ENCODE results near the gene ZNF280D.
A peak's percentile ranks its signal among the peaks of the same experiment; 100 is the strongest.

Gene ZNF280D

DNA sequence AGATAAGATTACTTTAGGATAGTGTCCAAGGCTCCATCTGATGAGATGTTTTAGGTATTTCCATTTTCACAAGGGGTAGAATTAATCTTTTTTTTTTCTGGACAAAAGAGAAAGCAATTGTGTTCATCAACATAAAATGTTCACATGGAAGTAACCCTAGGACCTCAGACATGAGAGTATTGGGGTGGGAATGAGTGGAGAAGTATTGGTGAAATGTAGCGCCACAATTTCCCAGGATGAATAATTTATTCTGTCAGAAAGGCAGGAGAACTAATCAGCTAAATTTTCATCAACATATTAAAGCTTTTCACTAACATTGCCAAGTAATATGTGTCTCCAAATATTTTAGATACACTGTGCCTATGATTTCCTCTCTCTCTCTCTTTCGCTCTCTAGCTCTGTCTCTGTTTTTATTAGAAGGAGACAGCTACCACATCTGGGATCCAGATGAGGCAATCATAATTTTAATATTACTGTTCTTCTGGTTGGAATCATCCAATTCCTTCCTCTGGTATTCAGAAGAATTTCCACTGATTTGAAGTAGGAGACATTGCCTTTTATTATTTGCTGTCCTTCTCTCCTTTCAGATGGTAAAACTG, 21.6 kb upstream of the ZNF280D start:
- no peak for DNase-seq (ENCODE audit: low read depth in 4 of 4, low spot score in 1 of 4)

DNA sequence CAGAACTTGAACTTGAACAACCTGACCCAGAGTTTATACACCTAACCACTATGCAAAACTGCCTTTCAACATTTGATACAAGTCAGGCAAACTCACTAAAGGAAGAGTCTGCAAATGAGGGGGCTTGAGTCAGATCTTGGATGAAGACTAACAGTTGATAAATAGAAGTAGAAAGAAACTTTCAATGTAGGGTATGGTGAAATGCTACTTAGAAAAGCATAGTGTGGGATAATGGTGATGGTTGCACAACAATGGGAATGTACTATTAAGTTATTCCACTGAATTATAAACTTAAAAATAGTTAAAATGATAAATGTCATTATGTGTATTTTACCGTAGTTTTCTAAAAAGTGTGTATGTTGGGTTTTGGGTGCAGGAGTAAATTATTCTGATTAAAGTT, 19.7 kb upstream of the ZNF280D start:
- no peak for DNase-seq (ENCODE audit: low read depth in 4 of 4, low spot score in 1 of 4)

DNA sequence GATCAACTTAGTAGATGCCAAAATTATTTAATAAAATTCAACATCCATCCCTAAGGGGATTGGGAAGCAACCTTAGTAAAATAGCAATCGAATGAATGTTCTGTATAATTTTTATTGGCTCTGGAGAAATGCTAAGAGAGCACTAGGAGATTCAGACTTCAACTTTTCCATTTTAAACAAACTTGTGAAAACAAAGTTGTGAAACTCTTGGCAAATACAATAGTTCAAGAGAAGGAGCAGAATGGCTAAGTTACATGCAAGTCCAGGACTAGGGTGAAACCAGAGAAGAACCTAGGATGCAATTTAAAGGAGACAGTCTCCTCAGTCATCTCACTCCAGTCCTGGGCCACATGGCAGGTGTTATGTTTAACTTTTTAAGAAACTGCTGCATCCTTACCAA, 16.7 kb upstream of the ZNF280D start:
- no peak for DNase-seq (ENCODE audit: low read depth in 4 of 4, low spot score in 1 of 4)

DNA sequence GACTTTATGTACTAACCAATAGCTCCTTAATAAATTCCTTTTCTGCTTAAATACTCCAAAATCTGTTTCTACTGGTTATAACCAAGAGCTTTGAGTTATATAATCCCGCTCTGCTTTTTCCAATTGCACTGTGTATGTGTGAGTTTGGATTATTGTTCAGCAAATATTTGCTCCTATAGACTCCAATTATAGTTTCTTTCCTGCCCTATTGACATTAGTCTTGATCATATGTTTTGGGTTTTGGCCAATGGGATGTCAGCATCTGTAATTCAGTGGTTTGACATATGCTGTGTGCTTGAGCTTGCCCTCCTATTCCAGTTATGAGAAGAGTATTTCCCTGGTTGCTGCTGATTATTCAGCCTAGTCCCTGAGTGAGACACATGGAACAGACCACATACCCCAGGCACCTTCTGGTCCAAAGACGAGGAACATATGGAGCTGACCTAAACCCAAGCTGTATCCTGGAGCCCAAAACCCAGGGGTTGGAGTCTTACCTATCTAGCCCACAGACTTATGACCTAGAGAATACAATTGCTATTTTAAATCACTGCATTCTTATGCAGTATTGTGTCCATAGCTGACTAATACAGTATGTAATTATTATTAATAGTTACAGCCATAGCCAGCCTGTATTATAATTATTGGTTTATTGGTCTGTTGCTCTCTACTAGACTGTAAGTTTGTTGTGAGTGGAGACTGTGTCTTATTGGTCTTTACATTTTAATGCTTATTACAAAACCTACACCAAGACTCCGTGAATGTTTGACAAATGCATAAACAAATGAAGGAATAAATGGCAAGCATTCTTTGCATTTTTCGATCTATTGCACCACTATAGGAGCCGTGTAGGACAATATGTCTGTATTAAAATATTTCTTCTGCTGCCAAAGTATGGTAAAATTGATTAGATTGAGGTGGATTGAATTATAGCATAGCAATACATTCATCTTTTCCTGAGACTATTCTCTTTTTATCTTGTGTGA, 11.7 kb upstream of the ZNF280D start:
- no peak for DNase-seq (ENCODE audit: low read depth in 4 of 4, low spot score in 1 of 4)

DNA sequence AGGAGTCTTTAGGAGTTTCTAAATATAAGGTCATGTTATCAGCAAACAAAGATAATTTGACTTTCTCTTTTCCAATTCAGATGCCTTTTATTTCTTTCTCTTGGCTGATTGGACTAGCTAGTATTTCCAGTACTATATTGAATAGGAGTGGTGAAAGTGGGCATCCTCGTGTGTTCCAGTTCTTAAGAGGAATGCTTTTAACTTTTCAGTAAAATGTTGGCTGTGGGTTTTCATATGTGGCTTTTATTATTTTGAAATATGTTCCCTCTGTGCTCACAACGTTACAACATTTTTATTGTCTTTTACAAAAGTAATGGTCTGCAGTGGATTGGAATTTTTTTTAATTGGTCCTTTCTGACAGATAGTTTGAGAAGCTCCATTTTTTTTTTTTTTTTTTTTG, 8.2 kb upstream of the ZNF280D start:
- no peak for DNase-seq (ENCODE audit: low read depth in 4 of 4, low spot score in 1 of 4)

DNA sequence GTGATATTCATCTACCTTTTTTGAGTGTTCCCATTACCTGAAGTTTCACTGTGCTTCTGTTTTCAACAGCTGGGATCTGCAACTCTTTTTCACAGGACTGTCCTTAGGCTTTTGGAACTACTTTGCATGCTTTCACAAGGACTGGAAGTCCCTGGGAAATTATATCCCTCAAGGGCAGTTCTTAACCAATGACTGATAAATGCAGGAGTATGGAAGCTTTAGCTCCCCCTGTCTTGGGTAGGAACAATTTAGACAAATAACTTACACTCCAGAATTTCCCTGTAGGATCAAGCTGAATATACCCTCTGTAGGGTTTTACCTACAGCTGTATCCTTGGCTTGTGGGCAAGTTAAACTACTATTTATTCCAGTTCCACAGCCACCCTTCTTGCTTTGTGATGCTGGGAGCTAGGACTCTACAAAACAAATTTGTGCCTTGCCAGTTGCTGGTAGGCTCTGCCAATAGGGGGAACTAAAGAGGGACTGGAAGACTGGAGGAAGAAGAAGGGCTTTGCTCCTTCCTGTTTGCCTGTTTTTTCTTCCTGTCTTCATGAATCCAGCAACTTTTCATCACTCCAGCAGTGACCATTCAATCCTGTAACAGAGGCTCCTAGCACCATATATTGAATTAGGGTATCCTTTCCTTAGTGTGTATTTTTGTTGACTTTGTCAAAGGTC, 6.8 kb upstream of the ZNF280D start:
- DNase-seq (ENCODE audit: low read depth in 4 of 4, low spot score in 1 of 4), result no peak

DNA sequence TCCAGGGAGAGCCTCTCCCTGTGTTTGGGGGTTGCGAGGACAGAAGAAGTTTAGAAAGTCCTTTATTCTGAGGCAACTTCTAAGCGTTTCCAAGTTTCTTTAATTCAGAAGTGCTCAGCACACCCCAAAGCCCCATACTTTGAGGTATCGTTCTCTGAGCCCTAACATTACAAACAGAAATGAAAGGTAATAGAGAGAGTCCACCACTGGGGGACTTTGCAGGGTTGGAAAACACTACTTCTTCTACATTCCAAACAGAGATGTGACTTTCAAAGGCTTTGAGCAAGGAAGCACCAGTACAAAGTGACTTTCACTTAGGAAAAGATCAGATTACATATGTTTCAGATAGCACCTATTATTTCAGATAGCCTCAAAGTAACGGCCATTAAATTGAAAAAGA, 6.2 kb upstream of the ZNF280D start:
- no peak for DNase-seq (ENCODE audit: low read depth in 4 of 4, low spot score in 1 of 4)

DNA sequence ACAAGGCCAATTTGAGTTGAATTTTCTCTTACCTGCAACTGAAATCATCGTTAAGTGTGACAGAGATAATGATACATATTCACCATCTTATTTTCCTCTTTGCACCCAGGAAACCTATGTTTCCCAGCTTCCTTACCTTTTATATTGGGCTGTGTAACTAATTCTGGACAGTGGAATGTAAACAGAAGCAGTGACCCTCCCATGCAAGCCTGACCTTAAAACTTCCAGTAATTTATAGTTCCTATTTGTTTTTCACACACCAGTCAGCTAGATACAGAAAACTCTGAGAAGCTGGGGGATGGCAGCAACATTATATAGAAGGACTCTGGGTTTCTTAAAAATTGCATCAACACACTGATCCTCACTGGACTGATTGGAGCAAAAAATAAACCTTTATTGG, 4.5 kb upstream of the ZNF280D start:
- DNase-seq (ENCODE audit: low read depth in 4 of 4, low spot score in 1 of 4), result no peak

DNA sequence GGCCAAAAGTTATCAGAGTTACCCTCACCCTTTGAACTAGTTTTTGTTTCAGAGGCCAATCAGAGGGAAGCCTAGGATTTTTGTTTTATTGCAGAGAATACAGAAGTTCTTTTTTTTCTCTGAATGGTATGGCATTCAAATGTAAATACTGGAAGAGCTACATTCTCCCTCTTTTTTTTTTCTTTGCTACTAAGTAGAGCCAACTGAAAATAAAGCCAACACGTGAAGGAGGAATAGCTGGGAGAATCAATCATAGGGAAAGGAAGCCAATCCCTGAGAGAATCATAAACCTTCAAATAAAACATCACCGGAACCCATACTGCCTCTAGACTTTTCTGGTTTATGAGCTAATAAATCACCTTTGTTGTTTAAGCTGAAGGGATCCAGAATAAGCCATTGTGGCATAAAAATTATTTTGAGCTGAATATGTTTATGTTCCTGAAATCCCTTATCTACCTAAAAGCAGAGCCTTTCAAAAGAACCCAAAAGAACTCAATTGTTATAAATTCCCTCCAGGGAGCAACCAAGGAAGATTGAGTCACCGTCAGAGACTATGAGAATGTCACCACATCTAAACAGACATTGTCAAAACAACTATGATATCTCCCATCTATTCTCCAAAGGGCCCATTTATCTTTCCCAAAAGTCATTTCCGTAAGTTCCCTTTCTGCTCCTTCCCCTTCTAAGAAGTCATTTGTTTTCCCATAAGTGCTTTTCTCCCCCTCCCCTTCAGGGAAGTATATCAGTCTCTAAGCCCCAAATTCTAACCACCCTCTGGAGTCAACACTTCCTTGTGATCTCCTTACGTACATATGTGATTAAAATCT, 3.8 kb upstream of the ZNF280D start:
- DNase-seq (ENCODE audit: low read depth in 4 of 4, low spot score in 1 of 4), result no peak

DNA sequence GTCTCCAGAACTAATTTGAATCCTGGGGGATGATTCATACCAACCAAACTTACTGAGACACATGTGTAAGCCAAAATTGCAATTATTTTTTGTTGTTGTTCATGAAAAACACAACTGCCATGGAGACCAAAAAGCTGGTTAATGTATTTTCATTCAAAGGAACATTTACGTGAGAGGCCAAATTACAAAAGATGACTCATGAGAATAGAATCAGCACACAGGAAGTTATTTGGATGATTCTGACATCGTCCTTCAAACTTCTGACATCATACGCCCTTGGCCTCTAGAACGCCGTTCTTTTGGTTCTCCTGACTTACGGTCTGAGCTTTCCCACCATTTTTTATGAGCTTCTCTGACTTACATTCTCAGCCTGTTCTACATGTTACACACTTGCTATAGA, 3.0 kb upstream of the ZNF280D start:
- DNase-seq (ENCODE audit: low read depth in 4 of 4, low spot score in 1 of 4), result no peak

DNA sequence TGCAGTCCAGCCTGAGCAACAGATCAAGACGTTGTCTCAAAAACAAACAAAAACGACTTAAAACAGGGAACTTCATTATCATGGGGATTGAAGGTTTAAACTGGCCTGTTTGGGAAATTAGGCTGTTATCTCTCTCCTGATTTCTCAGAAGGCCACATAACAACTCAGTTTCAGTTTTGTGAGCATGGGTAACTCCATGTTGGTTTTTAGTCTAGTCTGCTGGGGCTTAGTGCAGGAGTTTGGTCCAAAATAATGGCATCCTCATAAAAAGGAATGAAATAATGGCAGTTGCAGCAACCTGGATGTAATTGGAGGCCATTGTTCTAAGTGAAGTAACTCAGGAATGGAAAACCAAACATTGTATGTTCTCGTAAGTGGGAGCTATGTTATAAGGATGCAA, 2.3 kb upstream of the ZNF280D start:
- DNase-seq (ENCODE audit: low read depth in 4 of 4, low spot score in 1 of 4), result no peak

DNA sequence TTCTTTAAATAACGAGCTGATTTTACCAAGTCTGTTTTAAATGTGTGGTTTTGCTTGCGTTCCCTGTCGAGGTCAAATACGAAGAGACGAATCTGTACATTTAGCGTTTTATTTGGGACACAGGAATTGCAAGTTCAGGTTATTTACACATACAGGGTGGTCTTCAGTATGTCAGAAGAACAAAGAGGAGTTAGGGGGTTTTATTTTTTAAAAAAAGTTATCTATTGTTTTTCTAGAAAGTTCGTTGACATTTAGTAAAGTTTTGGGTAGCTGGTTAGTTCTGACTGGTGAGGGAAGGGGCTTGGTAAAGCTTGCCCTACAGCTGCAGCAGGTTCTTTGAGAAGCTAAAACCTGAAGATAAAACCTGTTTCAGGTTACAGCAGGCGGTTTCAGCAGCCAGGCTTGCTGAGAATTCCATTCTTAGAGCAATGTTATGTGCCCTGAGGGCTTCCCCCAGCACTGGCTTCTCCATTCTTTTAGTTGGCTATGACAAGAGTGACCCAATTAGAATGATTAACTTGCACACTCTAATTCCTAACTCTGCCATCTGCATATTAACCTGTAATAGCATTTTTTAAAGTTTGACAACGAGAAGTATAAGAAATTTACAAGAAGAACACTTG, 815 bp upstream of the ZNF280D start:
- no peak for DNase-seq (ENCODE audit: low read depth in 4 of 4, low spot score in 1 of 4)

DNA sequence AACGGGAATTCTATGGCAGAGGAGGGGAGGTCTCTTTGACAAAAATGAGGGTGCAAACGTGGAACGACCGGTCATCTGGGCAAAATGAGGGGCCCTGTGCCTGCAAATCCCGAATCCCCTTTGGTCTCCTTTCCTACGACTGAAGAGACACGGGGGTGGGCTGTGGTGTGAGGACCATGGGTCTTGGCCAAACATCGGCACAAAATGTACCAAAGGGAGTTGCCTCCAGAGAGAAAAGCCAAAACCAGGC, 498 bp downstream of the ZNF280D start:
- DNase-seq (ENCODE audit: low read depth in 4 of 4, low spot score in 1 of 4), result peak in 1 of 4 experiments; percentile 1

DNA sequence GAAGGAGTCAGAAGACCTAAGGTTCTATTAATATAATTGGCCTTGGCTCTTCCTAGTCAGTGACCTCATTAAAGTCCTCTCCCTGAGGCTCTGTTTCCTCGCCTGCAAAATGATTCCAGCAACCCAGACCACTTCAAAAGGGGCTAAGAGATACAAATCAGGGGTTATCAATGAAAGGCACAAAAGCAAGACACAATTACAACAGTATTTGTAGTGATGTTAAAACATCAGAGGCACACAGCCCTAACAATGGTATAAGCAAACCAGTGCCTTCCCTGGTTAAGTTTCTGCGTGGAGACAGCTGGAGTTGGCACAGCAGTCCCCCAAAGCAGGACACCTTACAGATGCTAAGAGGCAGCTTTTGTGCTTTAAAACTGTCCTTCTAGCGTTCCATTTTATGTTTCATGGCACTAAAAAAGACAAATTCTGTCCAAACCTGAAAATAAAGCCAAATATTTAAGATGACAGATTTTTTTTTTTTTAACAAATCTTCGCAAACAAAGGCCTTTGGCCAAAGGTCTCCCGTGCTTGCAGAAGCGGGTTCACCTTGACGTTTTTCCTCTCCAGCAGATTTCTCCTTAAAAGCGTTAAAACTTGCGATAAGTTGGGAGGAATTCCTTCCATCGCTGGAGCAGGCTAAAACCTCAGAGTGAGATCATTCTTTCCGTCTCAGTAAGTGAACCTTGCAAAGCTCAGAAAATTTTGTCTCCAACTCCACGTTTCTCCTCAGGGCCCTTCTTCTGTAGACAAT, 999 bp downstream of the ZNF280D start:
- no peak for DNase-seq (ENCODE audit: low read depth in 4 of 4, low spot score in 1 of 4)

DNA sequence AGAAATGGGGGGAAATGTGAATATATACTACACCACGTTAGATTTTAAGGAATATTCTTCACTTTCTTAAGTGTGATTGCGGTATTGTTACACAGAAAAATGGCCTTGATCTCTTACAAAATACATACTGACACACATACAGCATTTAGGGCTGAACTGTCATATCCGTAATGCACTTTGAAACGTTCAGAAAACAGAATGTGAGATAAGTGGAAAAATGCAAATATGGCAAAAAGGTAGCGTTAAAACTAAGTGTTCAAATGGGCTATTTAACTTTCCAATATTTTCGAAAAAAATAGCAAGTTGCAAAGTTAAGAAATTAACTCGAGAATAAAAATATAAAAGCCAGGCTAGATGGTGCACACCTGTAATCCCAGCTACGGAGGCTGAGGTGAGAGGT, 1.8 kb downstream of the ZNF280D start:
- no peak for DNase-seq (ENCODE audit: low read depth in 4 of 4, low spot score in 1 of 4)

DNA sequence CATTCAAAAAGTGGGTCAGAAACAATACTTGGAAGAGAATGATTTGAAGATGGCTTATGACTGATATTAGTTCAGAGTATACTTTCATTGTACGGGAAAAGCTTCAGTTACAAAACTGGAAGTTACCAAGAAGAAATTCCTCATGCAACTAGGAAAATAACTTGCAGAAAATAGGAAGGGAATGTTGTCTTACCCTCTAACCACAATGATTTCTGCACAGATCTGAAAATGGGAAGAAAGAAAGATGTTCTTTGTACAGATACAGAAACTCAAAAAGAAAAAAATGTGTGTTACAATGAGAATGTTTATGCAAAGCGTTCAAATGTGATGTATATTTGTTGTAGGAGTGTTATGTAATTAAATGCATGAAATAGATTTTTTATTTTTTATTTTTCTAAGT, 3.7 kb downstream of the ZNF280D start:
- no peak for DNase-seq (ENCODE audit: low read depth in 4 of 4, low spot score in 1 of 4)

DNA sequence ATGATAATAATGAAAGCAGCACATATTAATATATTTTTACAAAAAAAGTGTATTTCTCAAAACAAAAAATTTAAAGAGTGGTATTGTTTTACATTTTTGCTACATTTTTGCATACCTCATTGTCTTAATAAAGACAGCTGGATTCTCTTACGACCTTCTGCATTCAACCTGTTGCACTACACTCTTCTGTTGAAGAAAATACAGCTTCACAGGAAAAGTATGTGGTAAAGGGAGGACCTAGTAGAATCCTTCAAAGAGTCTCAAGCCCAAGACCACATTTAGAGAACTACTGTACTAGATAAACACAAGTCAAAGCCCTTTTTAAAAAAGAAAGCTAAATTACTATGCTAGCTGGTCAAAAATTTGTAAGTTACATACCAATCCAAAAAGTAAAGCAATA, 7.9 kb downstream of the ZNF280D start:
- no peak for DNase-seq (ENCODE audit: low read depth in 4 of 4, low spot score in 1 of 4)

DNA sequence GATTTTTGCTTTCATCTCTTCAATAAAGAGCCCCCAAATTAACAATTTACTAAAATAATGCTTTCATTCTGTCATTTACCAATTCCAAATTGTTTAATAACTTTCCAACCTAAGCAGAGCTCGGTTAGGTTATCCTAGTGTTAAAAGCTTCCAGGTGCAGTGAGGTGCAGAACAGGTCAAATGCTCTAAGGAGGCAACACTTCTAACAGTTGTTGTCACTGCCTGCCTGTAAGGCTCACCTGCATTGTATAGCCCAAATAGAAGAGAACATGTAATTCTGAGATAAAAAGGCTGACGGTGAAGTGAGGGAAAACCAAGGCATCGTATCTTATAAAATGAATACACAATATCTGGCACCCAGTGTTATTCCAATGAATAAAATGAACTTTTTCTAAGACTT, 9.1 kb downstream of the ZNF280D start:
- DNase-seq (ENCODE audit: low read depth in 4 of 4, low spot score in 1 of 4), result no peak

DNA sequence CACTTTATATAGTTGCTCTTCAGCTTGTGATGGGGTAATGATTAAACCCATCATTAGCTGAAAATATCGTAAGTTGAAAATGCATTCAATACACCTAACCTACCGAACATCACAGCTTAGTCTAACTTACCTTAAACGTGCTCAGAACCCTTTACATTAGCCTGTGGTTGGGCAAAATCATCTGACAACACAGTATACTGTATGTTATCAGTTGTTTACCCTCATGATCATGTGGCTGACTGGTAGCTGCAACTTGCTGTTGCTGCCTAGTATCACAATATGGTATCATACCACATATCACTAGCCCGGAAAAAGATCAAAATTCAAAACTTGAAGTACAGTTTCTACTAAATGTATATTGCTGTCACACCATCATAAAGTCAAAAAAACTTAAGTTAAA, 9.5 kb downstream of the ZNF280D start:
- no peak for DNase-seq (ENCODE audit: low read depth in 4 of 4, low spot score in 1 of 4)

DNA sequence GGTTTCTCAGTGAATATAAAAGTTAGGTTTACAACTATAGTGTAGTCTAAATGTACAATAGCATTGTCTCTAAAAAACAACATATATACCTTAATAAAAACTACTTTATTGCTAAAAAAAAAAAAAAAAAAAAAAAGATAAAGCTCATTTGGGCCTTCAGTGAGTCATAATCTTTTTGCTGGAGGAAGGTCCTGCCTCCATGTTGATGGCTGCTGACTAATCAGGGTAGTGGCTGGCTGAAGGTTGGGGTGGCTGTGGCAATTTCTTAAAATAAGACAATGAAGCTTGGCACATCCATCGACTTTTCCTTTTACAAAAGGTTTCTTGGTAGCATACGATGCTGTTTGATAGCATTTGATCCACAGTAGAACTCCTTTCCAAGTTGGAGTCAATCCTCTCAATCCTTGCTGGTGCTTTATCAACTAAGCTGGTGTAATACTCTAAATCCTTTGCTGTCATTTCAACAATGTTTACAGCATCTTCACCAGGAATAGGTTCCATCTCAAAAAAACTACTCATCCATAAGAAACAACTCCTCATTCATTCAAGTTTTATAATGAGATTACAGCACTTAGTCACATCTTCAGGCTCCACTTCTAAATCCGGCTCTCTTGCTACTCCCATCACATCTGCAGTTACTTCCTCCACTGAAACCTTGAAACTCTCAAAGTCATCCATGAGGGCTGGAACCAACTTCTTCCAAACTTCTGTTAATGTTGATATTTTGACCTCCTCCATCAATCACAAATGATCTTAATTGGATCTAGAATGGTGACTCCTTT, 13.3 kb downstream of the ZNF280D start:
- DNase-seq (ENCODE audit: low read depth in 4 of 4, low spot score in 1 of 4), result no peak

Measured in stimulated activated CD4-positive, alpha-beta T cell treated with anti-CD3 and anti-CD28 coated beads, Interleukin-1b, Interleukin-23, amount 100 ng/mL, for 24 hours (primary cell).